SH-SY5Y (cell line): Measurements from ENCODE around the gene RIBC2.

Experiments
- GATA2 ChIP-seq: IDR thresholded peaks from 2 replicates; pipeline ENCODE4 v1.6.1; 2011; ENCODE audit warnings: mild to moderate bottlenecking, low read depth, low read length
- GATA3 ChIP-seq: IDR thresholded peaks from 2 replicates; pipeline ENCODE4 v1.6.1; 2011; ENCODE audit warnings: low read depth, mild to moderate bottlenecking, low read length, moderate library complexity

Gene RIBC2, protein sequence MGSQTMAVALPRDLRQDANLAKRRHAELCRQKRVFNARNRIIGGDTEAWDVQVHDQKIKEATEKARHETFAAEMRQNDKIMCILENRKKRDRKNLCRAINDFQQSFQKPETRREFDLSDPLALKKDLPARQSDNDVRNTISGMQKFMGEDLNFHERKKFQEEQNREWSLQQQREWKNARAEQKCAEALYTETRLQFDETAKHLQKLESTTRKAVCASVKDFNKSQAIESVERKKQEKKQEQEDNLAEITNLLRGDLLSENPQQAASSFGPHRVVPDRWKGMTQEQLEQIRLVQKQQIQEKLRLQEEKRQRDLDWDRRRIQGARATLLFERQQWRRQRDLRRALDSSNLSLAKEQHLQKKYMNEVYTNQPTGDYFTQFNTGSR

DNA sequence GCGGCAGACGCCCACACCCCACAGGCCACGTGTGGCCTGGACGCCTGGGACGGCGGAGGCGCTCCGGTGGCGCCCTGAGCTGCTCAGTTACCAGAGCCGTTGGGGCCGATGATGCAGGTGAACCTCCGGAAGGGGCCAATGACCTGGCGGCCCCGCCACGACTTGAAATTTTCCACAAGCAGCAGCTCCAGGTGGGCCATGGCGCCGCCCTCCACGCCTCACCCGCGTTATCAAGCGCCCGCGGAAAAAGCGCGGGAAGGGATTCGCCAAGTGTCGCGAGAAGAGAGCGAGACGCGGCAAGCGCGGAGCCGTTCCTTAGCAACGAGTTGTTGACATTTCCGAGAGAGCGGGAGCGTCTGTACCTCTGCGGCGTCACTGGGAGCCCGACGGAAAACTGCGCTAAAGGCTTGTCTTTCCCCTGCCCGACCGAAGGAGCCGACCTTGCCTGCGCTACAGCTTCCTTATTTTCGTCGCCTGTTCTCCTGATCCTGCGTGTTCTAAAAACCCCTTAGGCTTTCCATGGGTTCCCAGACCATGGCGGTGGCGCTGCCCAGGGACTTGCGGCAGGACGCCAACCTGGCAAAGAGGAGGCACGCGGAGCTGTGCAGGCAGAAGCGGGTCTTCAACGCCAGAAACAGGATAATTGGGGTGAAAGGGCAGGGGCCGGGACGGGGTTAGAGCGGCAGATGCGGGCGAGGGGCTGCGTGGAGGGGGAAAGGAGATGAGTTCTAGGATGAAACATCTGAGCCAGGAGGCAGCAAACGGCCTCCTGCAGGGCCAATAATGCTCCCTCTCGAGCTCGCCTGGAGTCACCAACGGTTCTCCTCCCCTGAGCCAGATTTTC is at the start of gene RIBC2, which contains the start of gene SMC1B:
Gene RIBC2 (plus strand): TSS at position 326 of the 844 bp plus-strand sequence. CDS start 194 bp downstream, at position 520.
Gene SMC1B (minus strand): TSS at position 232 of the 844 bp plus-strand sequence. CDS start 32 bp downstream, at position 200.
- TF ChIP-seq GATA2 = no peak
- TF ChIP-seq GATA3 = no peak

DNA sequence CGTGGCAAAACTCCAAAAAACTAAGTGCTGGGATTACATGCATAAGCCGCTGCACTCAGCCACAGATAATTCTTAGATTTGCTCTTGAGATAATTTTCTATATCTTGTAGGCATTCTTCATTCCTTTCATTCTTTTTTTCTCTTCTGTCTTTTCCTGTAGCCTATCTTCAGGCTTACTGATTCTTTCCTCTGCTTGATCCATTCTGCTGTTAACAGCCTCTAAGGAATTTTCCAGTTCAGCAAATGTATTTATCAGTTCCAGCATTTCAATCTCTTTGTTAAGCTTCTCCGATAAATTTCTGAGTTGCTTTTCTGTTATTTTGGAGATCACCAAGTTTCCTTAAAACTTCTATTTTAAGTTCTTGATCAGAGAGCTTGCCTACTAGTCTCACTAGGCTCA is 46.8 kb upstream of the RIBC2 start:
- TF ChIP-seq GATA2 (no peak), GATA3 (no peak)

DNA sequence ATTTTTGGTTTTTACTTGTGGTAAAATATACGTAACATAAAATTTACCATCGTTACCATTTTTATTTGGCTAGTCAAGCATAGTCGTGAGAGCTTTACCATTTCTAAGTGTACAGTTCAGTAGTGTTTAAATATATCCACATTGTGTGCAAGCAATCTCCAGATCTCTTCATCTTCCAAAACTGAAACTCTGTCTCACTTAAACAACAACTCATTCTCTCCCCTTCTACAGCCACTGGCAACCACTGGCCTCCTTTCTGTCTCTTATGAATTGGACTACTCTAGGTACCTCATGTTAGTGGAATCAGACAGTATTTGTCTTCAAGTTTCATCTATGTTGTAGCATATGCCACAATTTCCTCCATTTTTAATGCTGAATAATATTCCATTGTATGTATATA is 37.5 kb upstream of the RIBC2 start:
- TF ChIP-seq GATA2 = no peak
- no peak for TF ChIP-seq GATA3

DNA sequence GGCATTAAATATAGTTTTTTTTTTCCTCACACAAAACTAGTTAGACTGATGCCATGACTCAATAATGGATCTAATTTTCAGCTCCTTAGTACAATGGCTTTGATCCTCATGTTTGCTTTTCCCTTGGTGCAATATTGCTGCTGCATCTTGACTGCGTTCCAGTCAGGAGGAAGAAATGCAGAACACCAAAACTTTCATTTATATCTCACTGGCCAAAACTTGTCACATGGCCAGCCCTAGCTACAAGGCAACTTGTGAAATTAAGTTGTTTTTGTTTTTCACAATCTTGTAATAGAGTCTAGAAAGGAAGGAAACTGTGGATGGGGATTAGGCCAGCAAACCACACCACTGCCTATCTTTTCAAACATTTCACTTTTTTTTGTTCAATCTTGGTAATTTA is 36.8 kb upstream of the RIBC2 start:
- TF ChIP-seq GATA3 = no peak
- no peak for TF ChIP-seq GATA2

DNA sequence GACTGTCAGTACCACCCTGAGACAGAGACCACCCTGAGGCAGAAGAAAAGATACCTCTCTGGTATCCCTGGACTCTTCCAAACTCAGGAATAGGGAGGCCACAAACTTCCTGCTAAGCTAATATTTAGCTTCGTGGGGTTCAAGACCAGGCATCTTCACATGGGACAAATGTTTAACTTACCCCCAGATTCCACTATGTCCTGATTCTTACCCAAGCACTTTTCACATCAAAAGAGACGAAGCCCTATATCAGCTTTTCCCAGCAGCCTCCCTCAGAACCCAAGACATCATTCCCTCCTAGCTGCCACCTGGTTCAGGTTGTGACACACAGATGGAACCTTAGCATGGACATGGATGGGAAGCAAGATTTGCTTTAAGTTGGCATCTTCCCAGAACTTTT is 32.1 kb upstream of the RIBC2 start:
- TF ChIP-seq GATA3 = no peak
- no peak for TF ChIP-seq GATA2

DNA sequence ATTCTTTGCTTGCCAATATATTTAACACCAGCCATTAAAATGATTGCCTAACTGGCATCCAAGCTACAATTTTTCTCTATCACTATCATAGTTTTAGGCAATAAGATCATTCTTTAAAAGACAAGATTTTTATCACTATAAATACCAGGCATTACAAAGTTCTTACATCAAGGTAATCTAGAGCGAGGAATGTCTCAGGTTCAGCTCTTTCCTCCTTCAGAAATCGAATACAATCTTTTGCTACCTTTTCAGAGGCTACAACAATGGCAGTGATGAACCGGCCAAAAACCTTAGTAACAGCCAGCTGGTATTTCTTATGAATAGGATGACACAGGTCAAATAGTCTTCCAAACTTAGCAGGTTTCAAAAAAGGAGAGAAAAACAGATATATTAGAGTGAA is 23.9 kb upstream of the RIBC2 start:
- no peak for TF ChIP-seq GATA3
- no peak for TF ChIP-seq GATA2

DNA sequence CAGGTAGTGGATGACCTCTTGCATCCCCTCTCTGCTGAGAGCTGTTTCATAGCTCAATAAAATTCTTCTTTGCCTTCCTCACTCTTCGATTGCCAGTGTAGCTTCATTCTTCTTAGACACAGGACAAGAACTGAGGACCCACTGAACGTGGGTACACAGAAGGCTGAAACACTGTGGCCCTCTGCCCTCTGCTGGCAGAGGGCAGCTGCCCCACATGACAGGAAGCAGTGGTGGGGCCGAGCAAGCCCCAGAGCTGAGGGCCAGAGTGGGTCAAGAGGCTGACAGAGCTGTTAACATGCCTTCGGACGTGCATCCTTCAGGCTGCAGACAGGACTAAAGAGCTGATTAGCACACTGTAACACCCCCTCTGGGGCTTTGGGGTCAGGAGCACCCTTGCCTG is 15.7 kb upstream of the RIBC2 start:
- TF ChIP-seq GATA3 (no peak), GATA2 (no peak)

DNA sequence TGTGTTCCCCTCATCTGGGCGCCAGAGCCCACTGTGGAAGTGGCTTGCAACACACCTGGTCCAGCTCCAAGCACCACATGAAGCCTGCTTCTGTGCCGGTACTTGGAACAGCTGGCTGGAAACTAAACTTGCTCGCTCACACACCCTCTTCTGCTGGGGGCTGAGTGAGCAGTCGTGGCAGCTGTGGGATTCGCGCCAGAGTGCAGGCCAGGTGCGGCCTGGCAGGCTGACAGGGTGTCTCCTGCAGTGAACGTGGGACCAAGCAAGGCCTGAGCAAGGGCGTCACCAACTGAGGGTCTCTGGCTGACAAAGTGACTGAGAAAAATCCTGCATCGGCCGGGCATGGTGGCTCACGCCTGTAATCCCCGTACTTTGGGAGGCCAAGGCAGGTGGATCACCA is 15.3 kb upstream of the RIBC2 start:
- no peak for TF ChIP-seq GATA3
- no peak for TF ChIP-seq GATA2

DNA sequence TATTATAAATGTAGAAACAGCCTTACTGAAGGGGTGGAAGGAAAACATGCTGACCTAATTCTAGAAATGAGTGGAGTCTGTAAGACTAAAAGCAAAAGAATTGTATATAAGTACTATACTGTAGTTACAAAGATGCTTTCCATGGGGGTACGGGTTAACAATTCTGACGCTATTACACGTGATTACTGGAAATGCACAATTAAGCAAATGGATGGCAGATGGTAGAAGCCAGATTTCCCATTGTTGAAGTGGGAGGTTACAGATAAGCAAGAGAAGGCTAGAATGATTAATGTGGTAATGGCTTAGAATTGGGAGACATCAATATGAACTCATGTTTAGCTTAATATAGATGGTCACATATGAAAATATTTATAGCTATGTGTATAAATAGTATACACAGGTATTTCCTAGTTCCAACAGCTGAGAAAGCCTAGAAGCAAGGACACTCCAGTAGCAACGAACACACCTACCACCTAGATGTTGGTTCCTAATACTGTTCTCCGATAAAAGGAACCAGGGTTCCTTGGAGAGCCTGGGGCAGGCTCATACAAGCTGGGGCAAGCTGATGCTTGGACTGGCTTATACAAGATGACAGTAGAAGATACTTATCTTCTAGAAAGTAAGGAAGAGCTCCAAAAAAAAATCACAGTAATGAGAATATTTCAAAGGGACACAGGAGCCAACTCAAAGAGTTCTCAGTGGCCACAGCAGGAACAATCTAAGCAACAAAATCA is 13.6 kb upstream of the RIBC2 start:
- no peak for TF ChIP-seq GATA2
- TF ChIP-seq GATA3 = no peak

DNA sequence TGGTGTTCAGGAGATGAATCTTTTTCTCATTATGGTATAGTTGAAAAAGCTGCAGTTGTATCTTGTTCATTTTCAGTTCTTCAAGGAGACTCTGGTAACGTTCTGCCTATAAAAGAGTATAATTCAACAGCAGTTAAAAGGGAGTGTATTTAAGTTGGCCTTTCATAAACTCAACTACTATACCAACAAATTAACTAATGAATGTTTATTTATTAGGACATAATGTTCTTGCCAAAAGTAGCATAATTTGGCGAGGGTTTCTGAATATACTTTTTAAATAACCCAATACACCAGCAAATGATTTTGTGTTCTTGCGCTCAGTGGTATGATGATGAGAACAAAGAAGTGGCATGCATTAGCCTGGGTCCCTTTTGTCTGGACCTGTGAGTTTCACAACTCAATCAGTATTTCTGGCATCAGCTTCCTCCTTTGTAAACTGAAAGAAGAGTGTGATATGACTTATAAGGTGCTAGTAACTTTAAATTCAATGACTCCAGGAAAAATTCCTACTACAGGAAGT is 11.0 kb upstream of the RIBC2 start:
- TF ChIP-seq GATA2 = no peak
- TF ChIP-seq GATA3 = no peak

DNA sequence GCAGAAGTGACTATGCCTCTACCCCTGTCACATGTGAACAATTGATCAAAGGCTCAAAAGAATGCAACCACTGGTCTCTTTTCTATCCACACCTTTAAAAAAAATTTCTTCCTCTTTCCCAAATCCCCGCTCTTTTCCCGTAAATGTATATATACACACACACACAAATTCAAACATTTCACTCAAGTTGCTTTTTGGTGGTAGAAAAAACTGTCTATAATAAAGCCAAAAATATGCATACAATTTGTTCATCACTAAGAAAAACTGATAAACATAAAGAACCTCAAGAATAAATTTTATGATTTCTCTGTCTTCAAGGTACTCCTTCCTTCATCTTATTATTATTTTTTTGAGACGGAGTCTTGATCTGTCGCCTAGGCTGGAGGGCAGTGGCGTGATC is 5.7 kb upstream of the RIBC2 start:
- TF ChIP-seq GATA2 (no peak), GATA3 (no peak)

DNA sequence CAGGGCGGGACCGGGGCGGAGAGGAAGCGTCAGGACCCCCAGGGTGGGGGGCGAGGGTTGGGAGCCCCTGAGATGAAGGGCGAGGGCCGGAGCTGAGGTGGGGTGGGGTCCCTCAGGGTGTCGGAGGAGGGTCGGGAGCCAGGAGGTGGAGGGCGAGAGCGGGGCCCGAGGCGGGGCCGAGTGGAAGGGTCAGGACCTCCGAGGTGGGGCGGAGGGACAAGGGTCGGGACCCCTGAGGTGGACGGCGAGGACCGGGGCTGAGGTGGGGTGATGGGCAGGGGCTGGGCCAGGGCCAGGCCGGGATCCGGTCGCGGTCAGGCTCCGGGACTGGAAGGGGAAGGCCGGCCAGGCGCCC is 503 bp upstream of the RIBC2 start:
- TF ChIP-seq GATA3 = no peak
- no peak for TF ChIP-seq GATA2

DNA sequence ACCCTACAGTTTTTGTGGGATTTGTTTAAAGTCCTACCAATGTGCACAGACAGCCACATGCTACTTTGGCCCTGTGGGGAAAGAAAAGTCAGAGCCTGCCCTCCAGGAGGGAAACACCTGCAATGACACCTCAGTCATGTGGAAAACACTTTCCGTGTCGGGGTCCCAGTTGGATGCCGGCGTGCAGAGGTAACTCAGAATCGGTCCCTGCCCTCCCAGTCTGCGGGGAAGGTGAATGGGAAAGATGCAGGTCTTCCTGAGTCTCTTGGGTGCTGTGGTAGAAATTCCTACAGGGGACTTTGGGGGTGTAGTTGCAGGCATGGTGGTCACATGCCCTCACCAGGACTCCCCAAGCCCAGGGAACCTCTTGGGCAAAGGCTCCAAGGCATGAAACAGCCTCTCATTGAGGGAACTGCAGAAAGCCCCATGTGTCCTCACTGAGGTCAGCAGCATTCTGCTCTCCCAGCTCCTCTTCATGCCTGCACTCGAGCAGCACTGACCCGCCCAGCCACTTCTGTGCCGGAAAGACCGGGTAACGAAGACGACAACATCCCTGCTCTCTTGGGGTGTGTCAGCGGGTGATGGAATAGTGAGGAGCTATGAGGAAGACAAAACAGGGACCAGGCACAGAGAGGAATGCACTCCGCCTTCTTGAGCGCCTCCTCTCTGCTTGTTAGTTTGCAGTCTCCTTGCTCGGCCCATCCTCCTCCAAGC is 4.7 kb downstream of the RIBC2 start:
- TF ChIP-seq GATA2 (no peak), GATA3 (no peak)

DNA sequence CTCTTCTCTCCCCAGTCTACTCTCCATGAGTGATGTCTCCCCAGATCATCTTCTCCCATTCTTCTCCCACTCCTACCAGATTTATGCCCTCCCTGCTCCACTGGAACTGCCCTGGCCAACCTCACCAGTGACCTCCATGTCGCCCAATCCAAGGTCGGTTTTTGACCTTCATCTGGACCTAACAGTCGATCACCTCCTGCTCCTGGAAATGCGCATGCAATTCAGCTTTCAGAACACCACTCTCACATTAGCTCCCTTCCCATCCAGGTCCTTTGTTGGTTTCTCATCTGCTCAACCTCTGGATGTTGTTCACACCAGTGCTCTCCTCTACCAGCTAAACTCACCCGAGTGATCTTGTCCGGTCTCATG is 5.3 kb downstream of the RIBC2 start:
- TF ChIP-seq GATA3 = no peak
- TF ChIP-seq GATA2 = no peak

DNA sequence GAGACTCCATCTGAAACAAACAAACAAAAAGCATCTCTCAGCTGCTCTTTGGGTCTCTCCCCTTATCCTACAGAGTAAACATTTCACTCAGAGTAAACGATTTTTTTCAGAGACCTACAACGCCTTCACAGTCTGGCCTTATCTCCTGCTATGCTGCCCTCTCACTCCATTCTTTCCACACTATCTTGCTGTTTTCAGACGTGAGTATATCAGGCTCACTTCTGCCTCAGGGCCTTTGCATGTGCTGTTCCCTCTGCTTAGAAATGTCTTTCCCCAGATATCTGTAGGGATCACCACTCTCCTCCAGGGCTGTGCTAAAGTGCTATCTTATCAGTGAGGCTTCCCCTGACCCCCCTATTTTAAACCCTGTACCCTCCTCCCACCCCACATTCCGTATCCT is 6.5 kb downstream of the RIBC2 start:
- no peak for TF ChIP-seq GATA3
- no peak for TF ChIP-seq GATA2

DNA sequence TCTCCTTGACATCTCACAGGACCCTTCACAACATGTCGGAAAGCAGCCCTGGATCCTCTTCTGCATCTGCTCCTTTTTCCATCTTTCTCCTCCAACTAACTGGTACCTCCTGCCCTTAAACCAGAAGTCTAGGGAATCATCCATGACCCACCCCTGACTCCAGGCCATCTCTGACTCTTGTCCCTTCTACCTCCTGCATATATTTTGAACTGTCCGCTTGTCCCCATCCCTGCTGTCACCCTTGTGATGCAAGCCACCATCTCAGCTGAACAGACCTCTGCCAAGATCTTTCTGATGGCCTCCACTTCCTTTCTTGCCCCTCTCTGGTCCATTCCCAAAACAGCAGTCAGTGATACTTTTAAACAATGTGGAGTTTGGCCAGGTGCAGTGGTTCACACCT is 7.0 kb downstream of the RIBC2 start:
- TF ChIP-seq GATA3 (no peak), GATA2 (no peak)
